Upper lobe of right lung (tissue), 1 donor: Measurements from ENCODE around the gene ITLN1. TPM values are rescaled to one million over a fixed set of nuclear protein-coding genes. Genes with fewer than 3 reads are reported as not detected.

Experiments
- ATAC-seq: fragments of 200-7000 bp; cut with Tn5 transposase; one replicate; pipeline ENCODE4 v1.9.1; 2020; ENCODE audit warnings: mild to moderate bottlenecking, moderate library complexity
- DNase-seq: peaks from one replicate; pipeline ENCODE4 v3.0.0-alpha.2; 2020
- H3K27ac ChIP-seq: fragments of 200-600 bp; one replicate; pipeline ENCODE4 v1.8.0; 2022
- H3K27me3 ChIP-seq: fragments of 200-600 bp; one replicate; pipeline ENCODE4 v1.8.0; 2022; ENCODE audit warnings: mild to moderate bottlenecking
- H3K36me3 ChIP-seq: fragments of 200-600 bp; one replicate; pipeline ENCODE4 v1.8.0; 2022
- H3K4me1 ChIP-seq: fragments of 200-600 bp; one replicate; pipeline ENCODE4 v1.8.0; 2022
- H3K4me3 ChIP-seq: fragments of 200-600 bp; one replicate; pipeline ENCODE4 v1.8.0; 2022; ENCODE audit warnings: mild to moderate bottlenecking
- H3K9me3 ChIP-seq: fragments of 200-600 bp; one replicate; pipeline ENCODE4 v1.8.0; 2022
- CTCF ChIP-seq: fragments of 200-600 bp; IDR thresholded peaks from one replicate; pipeline ENCODE4 v1.8.0; 2022; ENCODE audit warnings: antibody characterized with exemption
- intact Hi-C: fragments of 100-400 bp; cut with DNase I; formaldehyde crosslinking; loops from one replicate; pipeline ENCODE4 v1.11.0; 2022
- total RNA-seq: library from RNA; stranded (reverse); fragmentation: NEBNext Ultra II Directional; extraction: Animal tissue kit (Norgen Biotek cat#: 25700); gene quantifications from one replicate; pipeline ENCODE4 v1.2.1, GENCODE V29; 2021
- donor health status: DM: no; HTN: yes; CAD: no; lungs with severe emphysema.

ITLN1 gene
- total RNA-seq, 1 donor from 2014 or later, result 295 TPM

- no peak overlapping the region for H3K27ac ChIP-seq
- no peaks in the 10 kb centered on the region for H3K27me3 ChIP-seq
- ATAC-seq (peak; percentile 40), DNase-seq (no peak)
- no peaks in the 10 kb centered on the region for H3K36me3 ChIP-seq
- no peak overlapping the region for H3K4me3 ChIP-seq
- peak; percentile 68 for TF ChIP-seq CTCF
- intact Hi-C loops, result loop anchor here (10.0 kb wide), 1 partner anchor 120 kb away; the partner anchor contains the start of gene ITLN2
- no peaks in the 10 kb centered on the region for H3K9me3 ChIP-seq
- peaks cover 22% of the 10 kb centered on the region for H3K4me1 ChIP-seq
These were observed 49.9 kb downstream of the ITLN1 start for GRCh38 chr1:160834945-160835565.

- H3K36me3 ChIP-seq, result no peaks in the 10 kb centered on the region
- H3K9me3 ChIP-seq, result no peaks in the 10 kb centered on the region
- H3K27ac ChIP-seq, result no peak overlapping the region
- peak; percentile 58 for TF ChIP-seq CTCF
- H3K27me3 ChIP-seq, result no peaks in the 10 kb centered on the region
- intact Hi-C loops, result loop anchor here (10.0 kb wide), 1 partner anchor 124 kb away; the partner anchor contains the start of gene ITLN2
- ATAC-seq, result peak; percentile 73
- no peak overlapping the region for H3K4me3 ChIP-seq
- no peaks in the 10 kb centered on the region for H3K4me1 ChIP-seq
- peak; percentile 87 for DNase-seq
These were observed 54.4 kb downstream of the ITLN1 start for GRCh38 chr1:160830321-160831153.

GRCh38 chr1:160829766-160830165 lies 55.2 kb downstream of the ITLN1 start:
- Histone ChIP-seq H3K36me3 (no peaks in the 10 kb centered on the region), H3K4me1 (no peaks in the 10 kb centered on the region), H3K9me3 (no peaks in the 10 kb centered on the region), H3K27ac (no peak overlapping the region), H3K4me3 (no peak overlapping the region), H3K27me3 (no peaks in the 10 kb centered on the region)
- intact Hi-C loops, result loop anchor here (10.0 kb wide), 1 partner anchor 125 kb away; the partner anchor contains the start of gene ITLN2
- ATAC-seq (no peak), DNase-seq (no peak)
- TF ChIP-seq CTCF, result no peak

- Histone ChIP-seq H3K36me3 (no peaks in the 10 kb centered on the region), H3K27me3 (no peaks in the 10 kb centered on the region), H3K4me1 (no peaks in the 10 kb centered on the region), H3K27ac (no peak overlapping the region), H3K9me3 (no peaks in the 10 kb centered on the region), H3K4me3 (no peak overlapping the region)
- DNase-seq, result peak; percentile 76
- ATAC-seq, result peak; percentile 62
- no peak for TF ChIP-seq CTCF
- intact Hi-C loops, result no loop called here
These were observed 57.6 kb downstream of the ITLN1 start for GRCh38 chr1:160827418-160827817.

- Histone ChIP-seq H3K9me3 (no peaks in the 10 kb centered on the region), H3K4me1 (no peaks in the 10 kb centered on the region), H3K36me3 (no peaks in the 10 kb centered on the region), H3K4me3 (no peak overlapping the region), H3K27me3 (no peaks in the 10 kb centered on the region), H3K27ac (no peak overlapping the region)
- peak; percentile 68 for ATAC-seq
- TF ChIP-seq CTCF, result no peak
- intact Hi-C loops, result no loop called here
- no peak for DNase-seq
These were observed 58.4 kb downstream of the ITLN1 start for GRCh38 chr1:160826546-160826945.

Other genes with a start within 250 kb of the ITLN1 start
- gene SLAMF1, start 238.1 kb downstream of the ITLN1 start, total RNA-seq, result 1.6 TPM
- 21.5 TPM for gene CD48, start 173.4 kb downstream of the ITLN1 start, total RNA-seq
- gene SLAMF7, start 145.9 kb downstream of the ITLN1 start, total RNA-seq, result 9.2 TPM
- 3.3 TPM for gene LY9, start 89.0 kb downstream of the ITLN1 start, total RNA-seq
- 3.0 TPM for gene CD244, start 22.3 kb downstream of the ITLN1 start, total RNA-seq
- 44.1 TPM for gene ITLN2, start 69.6 kb upstream of the ITLN1 start, total RNA-seq
- gene F11R, start 136.0 kb upstream of the ITLN1 start, total RNA-seq, result 167 TPM
- gene TSTD1, start 153.8 kb upstream of the ITLN1 start, total RNA-seq, result 50.6 TPM
- 67.6 TPM for gene USF1, start 160.8 kb upstream of the ITLN1 start, total RNA-seq
- 38.0 TPM for gene ARHGAP30, start 184.7 kb upstream of the ITLN1 start, total RNA-seq
- 5.4 TPM for gene NECTIN4, start 204.4 kb upstream of the ITLN1 start, total RNA-seq
- 3.2 TPM for gene KLHDC9, start 213.2 kb upstream of the ITLN1 start, total RNA-seq
- 56.2 TPM for gene PFDN2, start 232.9 kb upstream of the ITLN1 start, total RNA-seq
- gene NIT1, start 232.9 kb upstream of the ITLN1 start, total RNA-seq, result 42.1 TPM
- 37.5 TPM for gene DEDD, start 247.5 kb upstream of the ITLN1 start, total RNA-seq